Measurements from ENCODE around the gene ZNF775.

GRCh38 chr7:150330211-150330885, 48.8 kb upstream of the ZNF775 start:
- no peak for TF ChIP-seq TEAD4 (IDR thresholded peaks at IDR 0.05)
- TF ChIP-seq REST (IDR thresholded peaks at IDR 0.05; ENCODE audit: low read depth): no peak
- no peak for TF ChIP-seq MAX (IDR thresholded peaks at IDR 0.05)

Data from Ishikawa (cell line).